IMR-90 (cell line): Measurements from ENCODE around the gene CAPN10.

Source experiments
- BHLHE40 ChIP-seq: fragments of 150-350 bp; IDR thresholded peaks from 2 replicates; pipeline ENCODE4 v1.6.1; 2016; ENCODE audit warnings: mild to moderate bottlenecking, low read depth, low read length
- CHD1 ChIP-seq: IDR thresholded peaks from 2 replicates; pipeline ENCODE4 v1.6.1; 2012; ENCODE audit warnings: low read depth, low read length, improper control_type of control experiment
- CTCF ChIP-seq: conservative IDR thresholded peaks from 2 replicates; pipeline ENCODE4 v1.5.1; 2012; ENCODE audit warnings: mild to moderate bottlenecking, low read depth, low read length, improper control_type of control experiment
- ELK1 ChIP-seq: fragments of 150-350 bp; IDR thresholded peaks from 2 replicates; pipeline ENCODE4 v1.6.1; 2016; ENCODE audit warnings: low read depth, mild to moderate bottlenecking, low read length, moderate library complexity, borderline replicate concordance
- FOS ChIP-seq: fragments of 150-350 bp; IDR thresholded peaks from 2 replicates; pipeline ENCODE4 v1.6.1; 2016; ENCODE audit warnings: low read depth, low read length
- MAFK ChIP-seq: IDR thresholded peaks from 2 replicates; pipeline ENCODE4 v1.6.1; 2012; ENCODE audit warnings: low read depth, low read length, improper control_type of control experiment
- MAZ ChIP-seq: IDR thresholded peaks from 2 replicates; pipeline ENCODE4 v1.6.1; 2012; ENCODE audit warnings: low read depth, mild to moderate bottlenecking, low read length, improper control_type of control experiment, moderate library complexity, borderline replicate concordance
- NFE2L2 ChIP-seq: fragments of 150-350 bp; IDR thresholded peaks from 2 replicates; pipeline ENCODE4 v1.6.1; 2016; ENCODE audit warnings: low read depth, mild to moderate bottlenecking, low read length
- POLR2A ChIP-seq: IDR thresholded peaks from 2 replicates; pipeline ENCODE4 v1.6.1; 2012; ENCODE audit warnings: mild to moderate bottlenecking, low read depth, low read length
- RAD21 ChIP-seq: IDR thresholded peaks from 2 replicates; pipeline ENCODE4 v1.6.1; 2012; ENCODE audit warnings: low read length, improper control_type of control experiment
- RCOR1 ChIP-seq: IDR thresholded peaks from 2 replicates; pipeline ENCODE4 v1.6.1; 2012; ENCODE audit warnings: mild to moderate bottlenecking, low read length, improper control_type of control experiment; ENCODE audit not compliant: insufficient replicate concordance
- RFX5 ChIP-seq: IDR thresholded peaks from 2 replicates; pipeline ENCODE4 v1.8.0; 2012; ENCODE audit warnings: low read depth, mild to moderate bottlenecking, low read length, moderate library complexity
- SMC3 ChIP-seq: fragments of 150-350 bp; IDR thresholded peaks from 2 replicates; pipeline ENCODE4 v1.6.1; 2016; ENCODE audit warnings: low read depth, mild to moderate bottlenecking, antibody characterized with exemption, low read length, moderate library complexity
- USF2 ChIP-seq: fragments of 150-350 bp; IDR thresholded peaks from 2 replicates; pipeline ENCODE4 v1.6.1; 2017; ENCODE audit warnings: mild to moderate bottlenecking, antibody characterized with exemption, low read length, low read depth

- TF ChIP-seq CTCF: no peak
- no peak for TF ChIP-seq POLR2A
- TF ChIP-seq BHLHE40: no peak
- TF ChIP-seq RFX5: no peak
- TF ChIP-seq CHD1: no peak
- TF ChIP-seq RCOR1: no peak
- TF ChIP-seq SMC3: no peak
- TF ChIP-seq MAZ: no peak
- no peak for TF ChIP-seq FOS
- no peak for TF ChIP-seq ELK1
- no peak for TF ChIP-seq USF2
- no peak for TF ChIP-seq RAD21
- TF ChIP-seq MAFK: no peak
- no peak for TF ChIP-seq NFE2L2
These were observed 9.9 kb upstream of the CAPN10 start for GRCh38 chr2:240576436-240577205.
